Sigmoid colon (tissue), 7 donors: ENCODE results near the gene POC1B. TPM values are rescaled to one million over a fixed set of nuclear protein-coding genes. Genes with fewer than 3 reads are reported as not detected.

ENCODE experiments used
- DNase-seq: peaks from one replicate; pipeline ENCODE4 v3.0.0-alpha.2; 2019
- H3K27ac ChIP-seq, 4 donors: fragments of 200-600 bp; sonication (generic); one replicate each; pipeline ENCODE4 v1.5.1; 2016 to 2019; ENCODE audit warnings: mild to moderate bottlenecking in 1 of 4
- H3K27me3 ChIP-seq, 3 donors: fragments of 200-600 bp; sonication (generic); one replicate each; pipeline ENCODE4 v1.5.1; 2019; ENCODE audit warnings: mild to moderate bottlenecking in 1 of 3
- H3K36me3 ChIP-seq, 4 donors: fragments of 200-600 bp; sonication (generic); one replicate each; pipeline ENCODE4 v1.5.1; 2016 to 2019
- H3K4me1 ChIP-seq, 4 donors: fragments of 200-600 bp; sonication (generic); one replicate each; pipeline ENCODE4 v1.5.1; 2017 to 2019
- H3K4me3 ChIP-seq, 4 donors: fragments of 200-600 bp; sonication (generic); one replicate each; pipeline ENCODE4 v1.5.1; 2017 to 2019; ENCODE audit warnings: mild to moderate bottlenecking in 2 of 4, moderate library complexity in 1 of 4
- H3K9me3 ChIP-seq, 4 donors: fragments of 200-600 bp in 3 of 4; sonication (generic) in 3 of 4; one replicate each; pipeline versions ENCODE4 v1.5.1 to v1.6.1; 2013 to 2019
- EP300 ChIP-seq, 4 donors: sonication (generic); formaldehyde crosslinking; IDR thresholded peaks; one replicate each; pipeline ENCODE4 v1.6.1; 2017; ENCODE audit warnings: antibody characterized with exemption in 4 of 4
- POLR2A ChIP-seq, 2 donors: fragments of 450-650 bp; IDR thresholded peaks; one replicate each; pipeline ENCODE4 v1.6.1; 2016; ENCODE audit warnings: antibody characterized with exemption in 2 of 2, mild to moderate bottlenecking in 2 of 2, moderate library complexity in 2 of 2
- POLR2AphosphoS5 ChIP-seq, 4 donors: sonication (generic); formaldehyde crosslinking; IDR thresholded peaks; one replicate each; pipeline ENCODE4 v1.6.1; 2017; ENCODE audit warnings: antibody characterized with exemption in 4 of 4
- WGBS, 2 donors: extraction: QIAGEN DNeasy Blood & Tissue Kit; methylation state at CpG; one replicate each; pipeline ENCODE4 v1.1.7; 2013; 5-methylcytosine and 5-hydroxymethylcytosine counted together
- intact Hi-C: fragments of 100-400 bp; cut with DNase I; formaldehyde crosslinking; loops from one replicate; pipeline ENCODE4 v1.15.1; 2023
- polyA plus RNA-seq, 3 donors: library from polyadenylated mRNA; stranded (reverse); fragments of 200-250 nt; gene quantifications; one replicate each; pipeline ENCODE4 v1.2.3, GENCODE V29; 2013
- total RNA-seq, 4 donors: library from RNA; depleted of rRNA; stranded (reverse); fragments of >200 nt; gene quantifications; one replicate each; pipeline ENCODE4 v1.1.0, GENCODE V29; 2016
- TF ChIP-seq, protein P1 (sequence below), 4 experiments: fragments of 450-650 bp in 3 of 4; fragments of 200-600 bp in 1 of 4; IDR thresholded peaks; one replicate each; pipeline ENCODE4 v1.5.1; 2016 to 2019; ENCODE audit warnings: antibody characterized with exemption in 4 of 4, mild to moderate bottlenecking in 3 of 4, moderate library complexity in 2 of 4
- donor health status: healthy with polysubstance abuse.
- donor health status: Bipolar disorder and iron deficiency.
- donor health status: healthy.

POC1B gene
- total and polyA plus RNA-seq, 7 donors = 12.5 to 31.7 (median 28.1) TPM

DNA sequence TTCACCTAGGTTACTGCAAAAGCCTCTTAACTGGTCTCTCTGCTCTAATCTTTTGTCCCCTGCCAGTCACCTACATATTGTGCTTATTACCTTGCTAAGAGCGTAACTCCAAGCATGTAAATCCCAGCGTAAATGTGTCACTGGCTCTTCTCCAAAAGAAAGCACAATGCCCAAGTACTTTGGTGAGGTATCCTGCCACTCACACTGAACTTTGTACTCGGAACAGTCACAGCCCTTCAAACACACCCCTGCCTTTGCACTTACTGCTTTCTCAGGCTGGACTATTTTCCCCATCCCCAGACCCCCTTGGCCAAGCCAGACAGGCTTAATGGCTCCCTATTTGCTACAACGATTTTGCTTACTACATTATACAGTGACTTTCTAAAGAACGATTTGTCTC is 33.0 kb downstream of the POC1B start:
- intact Hi-C loops = no loop called here
- Histone ChIP-seq H3K27ac (no peak overlapping the region), H3K4me3 (no peak overlapping the region), H3K36me3 (peaks cover 0 to 25% (median 5%) of the 10 kb centered on the region in 4 donors), H3K9me3 (no peaks in the 10 kb centered on the region), H3K4me1 (no peaks in the 10 kb centered on the region), H3K27me3 (no peaks in the 10 kb centered on the region)
- no peak for DNase-seq
- TF ChIP-seq, protein P1, sequence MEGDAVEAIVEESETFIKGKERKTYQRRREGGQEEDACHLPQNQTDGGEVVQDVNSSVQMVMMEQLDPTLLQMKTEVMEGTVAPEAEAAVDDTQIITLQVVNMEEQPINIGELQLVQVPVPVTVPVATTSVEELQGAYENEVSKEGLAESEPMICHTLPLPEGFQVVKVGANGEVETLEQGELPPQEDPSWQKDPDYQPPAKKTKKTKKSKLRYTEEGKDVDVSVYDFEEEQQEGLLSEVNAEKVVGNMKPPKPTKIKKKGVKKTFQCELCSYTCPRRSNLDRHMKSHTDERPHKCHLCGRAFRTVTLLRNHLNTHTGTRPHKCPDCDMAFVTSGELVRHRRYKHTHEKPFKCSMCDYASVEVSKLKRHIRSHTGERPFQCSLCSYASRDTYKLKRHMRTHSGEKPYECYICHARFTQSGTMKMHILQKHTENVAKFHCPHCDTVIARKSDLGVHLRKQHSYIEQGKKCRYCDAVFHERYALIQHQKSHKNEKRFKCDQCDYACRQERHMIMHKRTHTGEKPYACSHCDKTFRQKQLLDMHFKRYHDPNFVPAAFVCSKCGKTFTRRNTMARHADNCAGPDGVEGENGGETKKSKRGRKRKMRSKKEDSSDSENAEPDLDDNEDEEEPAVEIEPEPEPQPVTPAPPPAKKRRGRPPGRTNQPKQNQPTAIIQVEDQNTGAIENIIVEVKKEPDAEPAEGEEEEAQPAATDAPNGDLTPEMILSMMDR (IDR thresholded peaks at IDR 0.05) = no peak
- TF ChIP-seq POLR2AphosphoS5 (IDR thresholded peaks at IDR 0.05) = no peak
- no peak for TF ChIP-seq EP300 (IDR thresholded peaks at IDR 0.05)
- TF ChIP-seq POLR2A (IDR thresholded peaks at IDR 0.05) = no peak
- 18 to 59% methylated on average over 5 of the region's 5 CpGs for WGBS, 2 donors

DNA sequence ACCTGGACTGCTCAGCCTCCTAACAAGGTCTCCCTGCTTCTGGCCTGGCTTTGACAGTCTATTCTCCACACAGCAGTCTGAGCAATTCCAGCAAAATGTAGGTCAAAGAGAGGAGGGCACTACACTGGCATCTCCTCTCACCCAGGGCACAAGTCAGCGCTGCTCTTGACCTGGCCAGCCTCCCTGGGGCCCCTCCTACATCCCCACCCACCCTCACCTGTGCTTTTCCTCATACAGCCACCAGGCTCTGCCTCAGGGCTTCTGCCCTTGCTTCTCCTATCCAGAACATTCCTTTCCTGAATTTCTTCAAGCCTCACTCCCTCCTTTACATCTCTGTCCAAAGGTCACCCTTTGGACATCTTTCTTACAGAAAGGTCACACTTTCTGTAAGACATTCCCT is 34.9 kb downstream of the POC1B start:
- Histone ChIP-seq H3K9me3 (no peaks in the 10 kb centered on the region), H3K36me3 (peaks cover 0 to 25% (median 5%) of the 10 kb centered on the region in 4 donors)
- 53 to 90% methylated on average over 1 of the region's 1 CpG for WGBS, 2 donors

DNA sequence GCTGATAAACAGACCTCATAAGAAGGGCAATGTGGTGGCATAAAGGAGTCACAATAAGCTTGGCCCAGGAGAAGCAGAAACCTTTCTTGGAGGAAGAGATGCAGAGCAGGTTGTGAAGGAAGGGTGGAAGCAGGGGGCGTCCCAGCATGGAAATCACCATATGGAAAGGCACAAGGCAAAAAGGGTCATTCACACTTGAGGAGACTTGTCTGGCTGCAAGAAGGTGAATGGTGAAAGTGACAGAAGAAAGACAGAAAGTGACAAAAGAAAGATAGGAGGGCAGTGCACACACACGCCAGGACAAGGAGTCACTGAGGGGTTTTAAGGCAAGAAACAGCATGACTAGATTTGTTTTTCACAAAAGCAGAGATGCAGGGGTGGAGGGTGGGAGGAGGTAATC is 39.6 kb downstream of the POC1B start:
- 95 to 99% methylated on average over 2 of the region's 2 CpGs for WGBS, 2 donors
- peaks cover 0 to 25% (median 5%) of the 10 kb centered on the region in 4 donors for H3K36me3 ChIP-seq
- H3K4me3 ChIP-seq = no peak overlapping the region
- no peak for DNase-seq
- H3K27ac ChIP-seq = no peak overlapping the region
- H3K4me1 ChIP-seq = peaks cover 0 to 4% (median 0%) of the 10 kb centered on the region in 4 donors
- TF ChIP-seq POLR2A (IDR thresholded peaks at IDR 0.05) = no peak
- TF ChIP-seq POLR2AphosphoS5 (IDR thresholded peaks at IDR 0.05) = no peak
- H3K9me3 ChIP-seq = no peaks in the 10 kb centered on the region
- H3K27me3 ChIP-seq = no peaks in the 10 kb centered on the region
- intact Hi-C loops = no loop called here

More for the DNA sequence above, 34.9 kb downstream of the POC1B start:
- TF ChIP-seq POLR2AphosphoS5 (IDR thresholded peaks at IDR 0.05) = no peak
- no peak overlapping the region for H3K27ac ChIP-seq
- intact Hi-C loops = no loop called here
- H3K4me3 ChIP-seq = no peak overlapping the region
- DNase-seq = no peak
- H3K27me3 ChIP-seq = no peaks in the 10 kb centered on the region
- H3K4me1 ChIP-seq = no peaks in the 10 kb centered on the region

DNA sequence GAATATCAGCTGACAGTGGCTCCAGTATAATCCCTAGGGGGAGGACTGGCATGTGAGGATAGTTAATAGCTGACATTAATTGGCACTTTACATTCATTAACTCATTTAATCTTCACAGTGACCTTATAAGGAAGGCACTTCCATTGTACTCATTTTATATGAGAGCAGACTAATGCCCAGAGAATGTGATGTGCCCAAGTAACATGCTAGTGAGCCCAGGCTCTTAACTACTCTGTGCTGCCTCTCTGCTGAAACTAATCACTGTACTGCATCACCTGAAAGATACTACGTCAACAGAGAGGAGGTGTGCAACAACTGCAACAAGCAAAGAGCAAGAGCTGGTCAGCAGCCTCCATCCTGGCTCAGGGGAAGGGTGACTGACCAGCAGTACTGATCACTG is 41.4 kb downstream of the POC1B start:
- Histone ChIP-seq H3K27me3 (no peaks in the 10 kb centered on the region), H3K9me3 (no peaks in the 10 kb centered on the region), H3K36me3 (peaks cover 0 to 7% (median 1%) of the 10 kb centered on the region in 4 donors), H3K27ac (no peak overlapping the region), H3K4me1 (peaks cover 0 to 4% (median 0%) of the 10 kb centered on the region in 4 donors), H3K4me3 (no peak overlapping the region)
- 91 to 94% methylated on average over 1 of the region's 1 CpG for WGBS, 2 donors
- no peak for DNase-seq
- TF ChIP-seq, protein P1 (IDR thresholded peaks at IDR 0.05) = no peak
- TF ChIP-seq POLR2A (IDR thresholded peaks at IDR 0.05) (no peak), POLR2AphosphoS5 (IDR thresholded peaks at IDR 0.05) (no peak), EP300 (IDR thresholded peaks at IDR 0.05) (no peak)
- intact Hi-C loops = no loop called here

DNA sequence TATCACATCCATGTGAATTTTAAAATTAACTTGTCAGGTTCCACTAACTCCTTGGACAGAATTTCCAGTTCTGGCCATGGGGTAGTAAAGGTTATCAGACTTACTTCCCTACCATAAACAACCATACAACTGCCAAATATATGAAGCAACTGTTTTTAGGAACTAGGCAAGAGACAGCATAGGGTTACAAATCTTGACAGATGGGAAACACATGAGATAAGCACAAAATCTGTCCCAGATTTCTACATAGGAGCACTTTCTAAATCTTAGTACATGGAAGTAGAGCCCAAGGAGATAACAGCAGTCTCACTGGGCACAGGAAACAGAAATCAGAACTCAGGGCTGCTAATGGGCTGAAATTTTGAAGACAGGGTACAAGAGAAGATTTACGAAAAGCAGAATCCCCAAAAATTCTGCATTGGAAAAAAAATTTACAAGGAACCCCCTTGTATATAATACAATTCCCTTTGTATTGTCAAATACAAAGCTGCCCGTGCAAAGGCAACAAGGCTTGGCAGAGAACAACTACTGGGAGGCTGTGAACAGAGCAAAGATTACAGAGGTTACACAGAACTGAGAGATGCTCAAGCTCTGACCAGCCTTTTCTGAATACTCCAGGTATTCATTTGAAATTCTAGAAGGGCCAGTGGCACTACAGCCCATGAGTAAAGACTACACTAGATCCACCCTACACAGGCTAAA is 44.5 kb downstream of the POC1B start:
- no peak overlapping the region for H3K27ac ChIP-seq
- intact Hi-C loops = no loop called here
- 72 to 88% methylated on average over 2 of the region's 2 CpGs for WGBS, 2 donors

More for the DNA sequence above, 44.5 kb downstream of the POC1B start:
- Histone ChIP-seq H3K9me3 (no peaks in the 10 kb centered on the region), H3K4me3 (no peak overlapping the region), H3K27me3 (no peaks in the 10 kb centered on the region), H3K36me3 (no peaks in the 10 kb centered on the region), H3K4me1 (peaks cover 0 to 4% (median 0%) of the 10 kb centered on the region in 4 donors)
- DNase-seq = no peak
- TF ChIP-seq EP300 (IDR thresholded peaks at IDR 0.05) = no peak
- TF ChIP-seq POLR2AphosphoS5 (IDR thresholded peaks at IDR 0.05) = no peak
- TF ChIP-seq POLR2A (IDR thresholded peaks at IDR 0.05) = no peak
- TF ChIP-seq, protein P1 (IDR thresholded peaks at IDR 0.05) = no peak
